ENCODE results near the gene CDC73. TPM values are rescaled to one million over a fixed set of nuclear protein-coding genes. Genes with fewer than 3 reads are reported as not detected.
"Not testable (repeated sequence)": the region's sequence is repeated elsewhere in the genome, so short reads cannot be mapped to it uniquely, and the experiment has no call there.

Gene CDC73
- total and polyA plus RNA-seq, 2 donors (not counting 1 experiment from before 2014, with no cell fraction given), result 18.7 to 69.8 TPM

DNA sequence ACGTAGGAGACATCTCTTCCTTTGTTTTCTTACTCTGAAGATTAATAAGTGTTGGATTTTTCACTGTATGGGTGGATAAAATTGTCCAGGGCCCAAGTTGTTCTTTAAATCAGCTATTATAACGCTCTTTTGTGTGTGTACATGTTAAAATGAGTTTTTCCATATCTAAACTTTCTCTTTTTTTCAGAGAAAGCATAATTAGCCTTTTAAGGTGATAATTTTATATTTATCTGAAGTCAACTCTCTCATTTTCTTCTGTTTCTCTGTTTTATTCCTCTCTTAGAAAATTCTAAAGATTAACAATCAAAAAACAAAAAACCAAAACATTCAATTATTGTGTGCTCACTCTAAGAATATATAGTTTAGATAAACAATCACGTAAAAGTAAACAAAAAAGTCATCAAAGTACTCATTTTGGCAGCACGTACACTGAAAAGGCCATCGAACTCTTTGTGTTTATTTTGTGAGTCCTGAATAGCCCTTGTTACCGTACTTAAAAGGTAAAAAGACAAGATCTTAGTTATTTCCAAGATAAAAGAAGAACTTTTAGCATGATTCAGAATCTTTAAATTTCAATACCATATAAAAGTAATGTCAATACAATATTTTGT lies 7.2 kb upstream of the CDC73 start:
- H3K27me3 ChIP-seq (ENCODE audit: control insufficient read depth, insufficient read depth, low read length), result no peaks in the 10 kb centered on the region
- H3K79me2 ChIP-seq (ENCODE audit: control insufficient read depth, insufficient read depth, low read length), result no peaks in the 10 kb centered on the region
- no peaks in the 10 kb centered on the region for H3K36me3 ChIP-seq (ENCODE audit: control insufficient read depth, insufficient read depth, low read length)
- H3K9me3 ChIP-seq (ENCODE audit: control insufficient read depth, insufficient read depth, low read depth, low read length), result no peaks in the 10 kb centered on the region
- H3K4me2 ChIP-seq (ENCODE audit: extremely low read depth, insufficient read depth, low read length), result no peak overlapping the region
- no peaks in the 10 kb centered on the region for H4K20me1 ChIP-seq (ENCODE audit: control insufficient read depth, extremely low read depth, insufficient read depth, low read length)
- H3K27ac ChIP-seq (ENCODE audit: insufficient read depth, low read length), result no peak overlapping the region
- TF ChIP-seq EZH2 (IDR thresholded peaks at IDR 0.05; ENCODE audit: low read length, missing control alignments), result no peak
- TF ChIP-seq, protein P1, sequence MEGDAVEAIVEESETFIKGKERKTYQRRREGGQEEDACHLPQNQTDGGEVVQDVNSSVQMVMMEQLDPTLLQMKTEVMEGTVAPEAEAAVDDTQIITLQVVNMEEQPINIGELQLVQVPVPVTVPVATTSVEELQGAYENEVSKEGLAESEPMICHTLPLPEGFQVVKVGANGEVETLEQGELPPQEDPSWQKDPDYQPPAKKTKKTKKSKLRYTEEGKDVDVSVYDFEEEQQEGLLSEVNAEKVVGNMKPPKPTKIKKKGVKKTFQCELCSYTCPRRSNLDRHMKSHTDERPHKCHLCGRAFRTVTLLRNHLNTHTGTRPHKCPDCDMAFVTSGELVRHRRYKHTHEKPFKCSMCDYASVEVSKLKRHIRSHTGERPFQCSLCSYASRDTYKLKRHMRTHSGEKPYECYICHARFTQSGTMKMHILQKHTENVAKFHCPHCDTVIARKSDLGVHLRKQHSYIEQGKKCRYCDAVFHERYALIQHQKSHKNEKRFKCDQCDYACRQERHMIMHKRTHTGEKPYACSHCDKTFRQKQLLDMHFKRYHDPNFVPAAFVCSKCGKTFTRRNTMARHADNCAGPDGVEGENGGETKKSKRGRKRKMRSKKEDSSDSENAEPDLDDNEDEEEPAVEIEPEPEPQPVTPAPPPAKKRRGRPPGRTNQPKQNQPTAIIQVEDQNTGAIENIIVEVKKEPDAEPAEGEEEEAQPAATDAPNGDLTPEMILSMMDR (conservative IDR thresholded peaks at IDR 0.05 in 1 of 2, IDR thresholded peaks at IDR 0.05 in 1 of 2; ENCODE audit: low read depth in 1 of 2, low read length in 2 of 2), result no peak
- H3K4me3 ChIP-seq (replicated peaks in 1 of 4; ENCODE audit: control extremely low read depth in 1 of 4, insufficient read depth in 1 of 4, low read depth in 3 of 4, low read length in 4 of 4), result peak overlapping the region in 1 of 4 experiments; percentile 62
- DNase-seq (ENCODE audit: low read depth in 2 of 2), result peak in 1 of 2 donors; percentile 24
- no peak overlapping the region for H3K9ac ChIP-seq (ENCODE audit: insufficient read depth, low read length)
- H3K4me1 ChIP-seq (ENCODE audit: control insufficient read depth, extremely low read depth, insufficient read depth, low read length), result peaks cover 28% of the 10 kb centered on the region
- no peak overlapping the region for H2AFZ ChIP-seq (ENCODE audit: low read length)

DNA sequence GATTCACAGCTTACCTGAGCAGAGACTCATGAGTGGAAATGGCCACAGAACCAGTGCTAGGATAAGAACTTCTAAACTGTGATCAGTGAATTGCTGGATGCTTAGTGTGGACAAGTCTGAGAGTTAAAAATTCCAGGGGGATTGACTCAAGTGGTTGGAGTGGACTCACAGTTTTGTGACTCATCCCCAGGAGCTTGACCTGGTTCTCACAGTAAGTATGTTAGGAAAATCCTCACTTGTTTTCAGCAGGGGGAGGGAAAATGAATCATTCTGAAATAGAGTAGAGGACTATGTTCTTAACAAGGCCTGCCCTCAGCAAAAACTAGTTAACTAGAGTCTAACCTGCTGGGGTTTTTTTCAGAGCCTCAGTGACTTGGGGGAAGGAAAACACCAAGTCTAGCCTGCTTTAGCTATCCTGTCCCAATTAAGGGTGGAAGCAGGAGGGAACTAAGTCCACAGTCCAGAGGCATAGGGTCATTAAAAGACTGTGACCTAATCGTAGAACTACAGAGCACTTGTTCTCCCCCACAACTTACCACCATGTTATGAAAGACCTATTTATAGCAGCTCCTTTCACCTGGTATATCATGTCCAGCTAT lies 6.1 kb upstream of the CDC73 start:
- Histone ChIP-seq H3K4me2 (ENCODE audit: extremely low read depth, insufficient read depth, low read length) (peak overlapping the region; percentile 44), H3K4me3 (replicated peaks in 1 of 4; ENCODE audit: control extremely low read depth in 1 of 4, insufficient read depth in 1 of 4, low read depth in 3 of 4, low read length in 4 of 4) (peak overlapping the region in 1 of 4 experiments; percentile 62), H2AFZ (ENCODE audit: low read length) (no peak overlapping the region), H4K20me1 (ENCODE audit: control insufficient read depth, extremely low read depth, insufficient read depth, low read length) (no peaks in the 10 kb centered on the region), H3K9ac (ENCODE audit: insufficient read depth, low read length) (no peak overlapping the region), H3K27me3 (ENCODE audit: control insufficient read depth, insufficient read depth, low read length) (no peaks in the 10 kb centered on the region), H3K9me3 (ENCODE audit: control insufficient read depth, insufficient read depth, low read depth, low read length) (no peaks in the 10 kb centered on the region), H3K27ac (ENCODE audit: insufficient read depth, low read length) (peak overlapping the region; percentile 21), H3K79me2 (ENCODE audit: control insufficient read depth, insufficient read depth, low read length) (no peaks in the 10 kb centered on the region), H3K36me3 (ENCODE audit: control insufficient read depth, insufficient read depth, low read length) (no peaks in the 10 kb centered on the region), H3K4me1 (ENCODE audit: control insufficient read depth, extremely low read depth, insufficient read depth, low read length) (peaks cover 27% of the 10 kb centered on the region)
- TF ChIP-seq, protein P1 (conservative IDR thresholded peaks at IDR 0.05 in 1 of 2, IDR thresholded peaks at IDR 0.05 in 1 of 2; ENCODE audit: low read depth in 1 of 2, low read length in 2 of 2), result no peak
- no peak for TF ChIP-seq EZH2 (IDR thresholded peaks at IDR 0.05; ENCODE audit: low read length, missing control alignments)
- DNase-seq (ENCODE audit: low read depth in 2 of 2), result peak; percentile 98 to 100

GRCh38 chr1:193117167-193117566 lies 4.7 kb upstream of the CDC73 start:
- H2AFZ ChIP-seq (ENCODE audit: low read length); H4K20me1 ChIP-seq (ENCODE audit: control insufficient read depth, extremely low read depth, insufficient read depth, low read length); H3K36me3 ChIP-seq (ENCODE audit: control insufficient read depth, insufficient read depth, low read length); DNase-seq (ENCODE audit: low read depth in 2 of 2); H3K27ac ChIP-seq (ENCODE audit: insufficient read depth, low read length); H3K9me3 ChIP-seq (ENCODE audit: control insufficient read depth, insufficient read depth, low read depth, low read length); H3K4me3 ChIP-seq (replicated peaks in 1 of 4; ENCODE audit: control extremely low read depth in 1 of 4, insufficient read depth in 1 of 4, low read depth in 3 of 4, low read length in 4 of 4); H3K79me2 ChIP-seq (ENCODE audit: control insufficient read depth, insufficient read depth, low read length); H3K9ac ChIP-seq (ENCODE audit: insufficient read depth, low read length); H3K4me2 ChIP-seq (ENCODE audit: extremely low read depth, insufficient read depth, low read length); H3K27me3 ChIP-seq (ENCODE audit: control insufficient read depth, insufficient read depth, low read length): not testable (repeated sequence)
- H3K4me1 ChIP-seq (ENCODE audit: control insufficient read depth, extremely low read depth, insufficient read depth, low read length), result peaks cover 14% of the 10 kb centered on the region
